HG03060 (cell line): Measurements from ENCODE around the gene CAB39L.
"Not testable (repeated sequence)": the region's sequence is repeated elsewhere in the genome, so short reads cannot be mapped to it uniquely, and the experiment has no call there.

ENCODE experiments used
- ATAC-seq: cut with Tn5 transposase; IDR thresholded peaks from one replicate; pipeline ENCODE4 v1.9.1; 2021; ENCODE audit warnings: low read depth, moderate number of reproducible peaks; ENCODE audit not compliant: unreplicated experiment

Gene CAB39L

GRCh38 chr13:49353908-49354307 is 90.0 kb downstream of the CAB39L start:
- no peak for ATAC-seq

- no peak for ATAC-seq
Observed at GRCh38 chr13:49351871-49352270, 92.0 kb downstream of the CAB39L start.

- ATAC-seq: no peak
Observed at GRCh38 chr13:49348751-49349150, 95.1 kb downstream of the CAB39L start.

- ATAC-seq: no peak
Observed at GRCh38 chr13:49347650-49348385, 96.0 kb downstream of the CAB39L start.

GRCh38 chr13:49346460-49346859 is 97.4 kb downstream of the CAB39L start:
- ATAC-seq: no peak

GRCh38 chr13:49343731-49344130 is 100.1 kb downstream of the CAB39L start:
- no peak for ATAC-seq

GRCh38 chr13:49343255-49343654 is 100.6 kb downstream of the CAB39L start:
- ATAC-seq: no peak

GRCh38 chr13:49342454-49342853 is 101.4 kb downstream of the CAB39L start:
- ATAC-seq: no peak

- no peak for ATAC-seq
Observed at GRCh38 chr13:49341941-49342340, 101.9 kb downstream of the CAB39L start.

- no peak for ATAC-seq
Observed at GRCh38 chr13:49341517-49341916, 102.3 kb downstream of the CAB39L start.

- ATAC-seq: no peak
Observed at GRCh38 chr13:49340161-49340560, 103.7 kb downstream of the CAB39L start.

- ATAC-seq: no peak
Observed at GRCh38 chr13:49336655-49337054, 107.2 kb downstream of the CAB39L start.

GRCh38 chr13:49330546-49330864 is 113.4 kb downstream of the CAB39L start:
- no peak for ATAC-seq

GRCh38 chr13:49329831-49330545 is 113.9 kb downstream of the CAB39L start:
- no peak for ATAC-seq

- not testable (repeated sequence) for ATAC-seq
Observed at GRCh38 chr13:49327145-49327544, 116.7 kb downstream of the CAB39L start.

- no peak for ATAC-seq
Observed at GRCh38 chr13:49326222-49326917, 117.5 kb downstream of the CAB39L start.

- no peak for ATAC-seq
Observed at GRCh38 chr13:49323344-49323743, 120.5 kb downstream of the CAB39L start.

- ATAC-seq: no peak
Observed at GRCh38 chr13:49322702-49323101, 121.2 kb downstream of the CAB39L start.

GRCh38 chr13:49320975-49321374 is 122.9 kb downstream of the CAB39L start:
- ATAC-seq: no peak

GRCh38 chr13:49319951-49320350 is 123.9 kb downstream of the CAB39L start:
- ATAC-seq: no peak

GRCh38 chr13:49319551-49319950 is 124.3 kb downstream of the CAB39L start:
- no peak for ATAC-seq
